ENCODE measurements around the gene CTU2. TPM values are rescaled to one million over a fixed set of nuclear protein-coding genes. Genes with fewer than 3 reads are reported as not detected.

The CTU2 gene
- 4.2 TPM for total RNA-seq

DNA sequence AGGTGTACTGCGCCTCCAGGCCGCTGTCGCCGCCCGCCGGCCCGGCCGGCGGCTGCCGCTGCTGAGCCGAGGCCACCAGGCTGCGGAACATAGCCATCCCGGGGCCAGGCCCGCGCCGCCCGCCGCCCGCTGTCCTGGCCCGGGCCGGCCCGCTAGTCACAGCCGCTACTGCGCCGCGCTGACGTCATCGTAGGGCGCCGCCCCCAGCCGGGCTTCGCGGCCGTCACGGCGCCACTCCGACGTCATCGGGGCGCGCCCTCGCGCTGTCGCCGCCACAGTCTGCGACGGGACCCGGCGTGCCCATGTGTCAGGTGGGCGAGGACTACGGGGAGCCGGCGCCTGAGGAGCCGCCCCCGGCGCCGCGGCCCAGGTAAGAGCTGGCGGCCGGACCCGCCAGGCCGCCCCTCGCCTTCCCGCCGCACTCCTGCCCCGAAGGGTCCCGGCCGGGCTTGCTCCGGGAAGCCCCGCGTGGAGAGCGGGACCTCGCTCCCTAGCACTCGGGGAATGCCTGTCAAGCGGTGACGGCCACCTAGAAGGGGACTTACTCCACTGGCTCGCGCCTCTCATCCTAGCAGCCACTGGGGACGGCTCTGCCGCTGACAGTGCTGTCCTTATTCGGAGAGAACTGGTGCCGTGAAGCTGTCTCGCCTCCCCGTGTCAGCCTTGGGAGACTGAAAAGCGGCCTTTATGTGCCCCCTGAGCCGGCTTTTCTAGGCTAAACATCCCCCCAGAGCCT is at the start of gene CTU2, which contains the start of gene RNF166:
CTU2 (plus strand) TSS at position 275 of the 736 bp plus-strand sequence; CDS start at position 303, 28 bp downstream.
RNF166 (minus strand) TSS at position 180 of the 736 bp plus-strand sequence; CDS start at position 97, 83 bp downstream.
- H3K4me1 ChIP-seq, result peaks cover 9 to 21% of the 10 kb centered on the region in 2 donors
- peak; percentile 64 to 94 for DNase-seq (ENCODE audit: low spot score in 2 of 2)

DNA sequence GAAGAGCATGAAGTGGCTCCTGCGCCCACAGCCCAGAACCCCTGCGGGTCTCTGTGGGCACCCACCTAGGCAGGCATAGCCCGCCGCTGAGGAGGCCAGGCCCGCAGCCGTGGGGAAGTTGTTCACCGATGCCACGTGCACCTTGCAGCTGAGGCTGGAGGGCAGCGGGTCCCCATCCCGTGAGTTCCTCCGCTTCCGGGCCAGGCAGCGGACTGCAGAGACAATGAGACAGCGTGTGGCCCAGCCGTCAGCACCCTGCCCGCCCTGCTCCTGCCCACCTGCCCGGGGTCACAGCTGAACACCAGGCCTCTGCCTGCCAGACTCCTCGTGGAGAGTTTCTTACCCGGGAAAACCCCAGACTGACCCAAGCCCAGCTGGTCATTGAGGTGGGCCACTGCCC is 48.9 kb upstream of the CTU2 start:
- Histone ChIP-seq H3K4me3 (no peak overlapping the region), H3K9me3 (no peaks in the 10 kb centered on the region), H3K36me3 (peaks cover 10 to 40% of the 10 kb centered on the region in 2 donors), H3K27ac (no peak overlapping the region), H3K4me1 (peaks cover 0 to 6% of the 10 kb centered on the region in 2 donors), H3K27me3 (no peaks in the 10 kb centered on the region)
- TF ChIP-seq CTCF (IDR thresholded peaks at IDR 0.05), result no peak
- intact Hi-C loops (cut with DNase I), result no loop called here
- no peak for DNase-seq (ENCODE audit: low spot score in 2 of 2)

More for the DNA sequence above, at the start of gene CTU2, which contains the start of gene RNF166:
- intact Hi-C loops (cut with DNase I), result loop anchor here (1.0 to 5.0 kb wide), 8 partner anchors 44 to 939 kb away; partner anchors contain the start of genes BANP, GALNS, KLHDC4 and MVD
- H3K36me3 ChIP-seq, result no peaks in the 10 kb centered on the region
- no peaks in the 10 kb centered on the region for H3K27me3 ChIP-seq
- no peak for TF ChIP-seq CTCF (IDR thresholded peaks at IDR 0.05)
- peak within 1 kb of the TSS; percentile 73 to 81 for H3K27ac ChIP-seq
- H3K4me3 ChIP-seq, result peak within 1 kb of the TSS; percentile 94 to 98
- H3K9me3 ChIP-seq, result no peaks in the 10 kb centered on the region

DNA sequence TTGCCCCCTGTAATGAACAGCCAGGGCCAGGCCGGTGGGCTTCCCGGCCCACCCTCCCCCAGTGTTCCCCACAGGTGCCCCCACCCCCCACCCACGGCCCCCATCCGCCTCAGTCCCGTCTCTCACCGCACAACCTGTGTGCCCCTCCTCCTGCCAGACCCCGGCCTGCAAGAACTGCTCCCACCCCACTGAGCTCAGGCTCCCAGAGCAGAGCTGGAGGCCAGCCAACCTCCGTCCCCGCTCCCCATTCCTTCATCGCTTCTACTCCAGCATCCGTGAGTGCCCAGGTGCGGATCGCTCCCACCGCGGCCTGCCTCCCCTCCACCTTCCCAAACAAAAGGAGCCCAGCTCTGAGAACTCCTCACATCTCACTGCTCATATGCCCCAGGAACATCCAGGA is 47.6 kb upstream of the CTU2 start:
- H3K36me3 ChIP-seq, result peaks cover 10 to 38% of the 10 kb centered on the region in 2 donors
- DNase-seq (ENCODE audit: low spot score in 2 of 2), result no peak
- no peak overlapping the region for H3K4me3 ChIP-seq
- TF ChIP-seq CTCF (IDR thresholded peaks at IDR 0.05), result no peak
- H3K9me3 ChIP-seq, result no peaks in the 10 kb centered on the region
- peaks cover 0 to 7% of the 10 kb centered on the region in 2 donors for H3K4me1 ChIP-seq
- intact Hi-C loops (cut with DNase I), result no loop called here
- no peaks in the 10 kb centered on the region for H3K27me3 ChIP-seq
- no peak overlapping the region for H3K27ac ChIP-seq

DNA sequence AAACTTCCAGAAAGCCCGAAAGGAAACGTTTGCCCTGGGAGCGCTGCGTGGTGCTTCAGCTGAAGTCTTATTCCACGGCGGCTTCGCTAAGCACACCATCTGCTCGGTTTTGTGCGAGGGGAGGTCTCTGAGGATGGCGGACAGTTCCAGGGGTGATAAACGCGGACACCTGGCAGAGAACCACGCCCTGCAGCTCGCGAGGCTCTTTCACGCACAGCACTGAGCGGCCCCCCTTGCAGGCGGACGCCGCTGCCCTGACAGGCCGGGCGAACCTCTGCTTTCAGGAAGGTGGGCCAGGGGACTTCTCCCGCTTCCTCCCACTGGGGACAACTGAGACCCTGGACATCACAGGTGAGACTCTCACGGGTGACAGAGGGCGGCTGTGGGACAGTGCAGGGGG is 47.1 kb upstream of the CTU2 start:
- intact Hi-C loops (cut with DNase I), result no loop called here
- DNase-seq (ENCODE audit: low spot score in 2 of 2), result no peak
- TF ChIP-seq CTCF (IDR thresholded peaks at IDR 0.05), result no peak
- Histone ChIP-seq H3K27ac (no peak overlapping the region), H3K36me3 (peaks cover 10 to 34% of the 10 kb centered on the region in 2 donors), H3K27me3 (no peaks in the 10 kb centered on the region), H3K4me1 (peaks cover 0 to 11% of the 10 kb centered on the region in 2 donors), H3K9me3 (no peaks in the 10 kb centered on the region), H3K4me3 (no peak overlapping the region)

DNA sequence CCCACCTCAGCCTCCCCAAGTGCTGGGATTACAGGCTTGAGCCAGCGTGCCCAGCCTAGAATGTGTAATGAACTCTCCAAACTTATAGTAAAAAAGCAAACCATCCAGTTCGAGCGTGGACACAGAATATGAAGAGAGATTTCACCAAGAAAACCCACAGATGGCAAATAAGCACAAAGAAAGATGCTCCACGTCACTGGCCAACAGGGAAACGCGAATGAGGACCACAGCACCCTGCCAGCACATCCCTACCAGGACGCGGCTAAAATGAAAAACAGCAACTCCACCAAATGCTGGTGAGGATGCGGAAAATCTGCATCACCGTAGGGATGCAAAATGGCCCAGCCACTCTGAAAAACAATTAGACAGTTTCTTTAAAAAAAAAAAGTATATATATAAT is 44.8 kb upstream of the CTU2 start:
- intact Hi-C loops (cut with DNase I), result loop anchor here (5.0 kb wide), 3 partner anchors 151 to 209 kb away; partner anchors contain the start of genes APRT, GALNS, TRAPPC2L and ZFPM1
- DNase-seq (ENCODE audit: low spot score in 2 of 2), result no peak
- TF ChIP-seq CTCF (IDR thresholded peaks at IDR 0.05), result no peak

More for the DNA sequence above, 44.8 kb upstream of the CTU2 start:
- Histone ChIP-seq H3K4me3 (no peak overlapping the region), H3K4me1 (peaks cover 0 to 11% of the 10 kb centered on the region in 2 donors), H3K27ac (no peak overlapping the region), H3K9me3 (no peaks in the 10 kb centered on the region), H3K36me3 (peaks cover 0 to 13% of the 10 kb centered on the region in 2 donors), H3K27me3 (no peaks in the 10 kb centered on the region)
